ENCODE measurements around the gene RAB43.

RAB43 gene

GRCh38 chr3:129046732-129047552 lies 74.7 kb downstream of the RAB43 start:
- no peak for TF ChIP-seq CTCF (IDR thresholded peaks at IDR 0.05; ENCODE audit: low read depth, low read length)
- H3K4me3 ChIP-seq (ENCODE audit: low read depth, low read length) = no peak overlapping the region

GRCh38 chr3:129046037-129046731 lies 75.4 kb downstream of the RAB43 start:
- no peak overlapping the region for H3K4me3 ChIP-seq (ENCODE audit: low read depth, low read length)
- TF ChIP-seq CTCF (IDR thresholded peaks at IDR 0.05; ENCODE audit: low read depth, low read length) = no peak

- no peak for TF ChIP-seq CTCF (IDR thresholded peaks at IDR 0.05; ENCODE audit: low read depth, low read length)
- H3K4me3 ChIP-seq (ENCODE audit: low read depth, low read length) = no peak overlapping the region
Measured at GRCh38 chr3:129045675-129046036, 75.9 kb downstream of the RAB43 start.

- no peak for TF ChIP-seq CTCF (IDR thresholded peaks at IDR 0.05; ENCODE audit: low read depth, low read length)
- H3K4me3 ChIP-seq (ENCODE audit: low read depth, low read length) = no peak overlapping the region
Measured at GRCh38 chr3:129040579-129041300, 80.9 kb downstream of the RAB43 start.

GRCh38 chr3:129040039-129040336 lies 81.6 kb downstream of the RAB43 start:
- TF ChIP-seq CTCF (IDR thresholded peaks at IDR 0.05; ENCODE audit: low read depth, low read length) = no peak
- no peak overlapping the region for H3K4me3 ChIP-seq (ENCODE audit: low read depth, low read length)

GRCh38 chr3:129039271-129040038 lies 82.1 kb downstream of the RAB43 start:
- H3K4me3 ChIP-seq (ENCODE audit: low read depth, low read length) = no peak overlapping the region
- no peak for TF ChIP-seq CTCF (IDR thresholded peaks at IDR 0.05; ENCODE audit: low read depth, low read length)

Data from WI38 (cell line).